Nucleus accumbens (tissue), 56 donors: ENCODE data around the gene TBL1X.
A peak's percentile ranks its signal among the peaks of the same experiment; 100 is the strongest.

Experiments
- DNase-seq, 56 donors: peaks; one replicate each; lab custom pipeline; 2025; lab: John Stamatoyannopoulos, UW

TBL1X gene

DNA sequence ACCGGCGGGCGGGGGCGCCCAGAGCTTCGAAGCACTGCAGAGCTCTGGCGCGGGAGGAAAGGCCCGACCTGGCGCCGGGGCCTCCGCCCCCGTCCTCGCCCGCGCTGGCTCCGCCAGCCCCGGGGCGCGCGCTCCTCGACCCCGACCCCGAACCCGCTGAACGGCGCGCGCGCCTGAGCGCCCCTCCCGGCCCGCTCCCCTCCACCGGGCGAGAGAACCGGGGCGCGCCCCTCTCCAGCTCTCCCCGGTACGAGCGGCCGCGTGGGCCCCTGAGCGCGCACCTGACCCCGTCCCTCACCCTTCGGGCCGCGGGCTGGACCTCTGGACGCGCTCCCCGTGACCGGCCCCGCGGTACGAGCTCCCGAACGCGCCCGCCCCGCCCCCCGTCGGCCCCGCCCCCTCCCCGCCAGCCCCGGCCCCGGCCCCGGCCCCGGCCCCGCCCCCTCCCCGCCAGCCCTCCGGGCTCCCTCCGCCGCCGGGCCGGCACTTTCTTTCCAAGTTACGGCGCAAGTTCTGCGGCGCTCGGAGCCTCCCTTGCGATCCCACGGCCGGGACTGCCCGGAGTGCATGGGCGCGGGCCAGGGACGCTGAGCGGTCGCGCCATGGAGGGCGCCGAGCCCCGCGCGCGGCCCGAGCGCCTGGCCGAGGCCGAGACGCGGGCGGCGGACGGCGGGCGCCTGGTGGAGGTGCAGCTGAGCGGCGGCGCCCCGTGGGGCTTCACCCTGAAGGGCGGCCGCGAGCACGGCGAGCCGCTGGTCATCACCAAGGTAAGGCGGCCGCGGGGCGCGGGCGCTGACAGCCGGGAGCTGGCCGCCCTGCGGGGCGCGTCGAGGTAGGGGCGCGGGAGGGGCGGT, 321.3 kb downstream of the TBL1X start, which contains the start of gene SHROOM2:
TSS of gene SHROOM2 (plus strand) at position 486 of the 854 bp plus-strand sequence. CDS start at position 603, 117 bp downstream.
- peak in 6 of 56 donors; percentile 0 to 32 (median 4) for DNase-seq

DNA sequence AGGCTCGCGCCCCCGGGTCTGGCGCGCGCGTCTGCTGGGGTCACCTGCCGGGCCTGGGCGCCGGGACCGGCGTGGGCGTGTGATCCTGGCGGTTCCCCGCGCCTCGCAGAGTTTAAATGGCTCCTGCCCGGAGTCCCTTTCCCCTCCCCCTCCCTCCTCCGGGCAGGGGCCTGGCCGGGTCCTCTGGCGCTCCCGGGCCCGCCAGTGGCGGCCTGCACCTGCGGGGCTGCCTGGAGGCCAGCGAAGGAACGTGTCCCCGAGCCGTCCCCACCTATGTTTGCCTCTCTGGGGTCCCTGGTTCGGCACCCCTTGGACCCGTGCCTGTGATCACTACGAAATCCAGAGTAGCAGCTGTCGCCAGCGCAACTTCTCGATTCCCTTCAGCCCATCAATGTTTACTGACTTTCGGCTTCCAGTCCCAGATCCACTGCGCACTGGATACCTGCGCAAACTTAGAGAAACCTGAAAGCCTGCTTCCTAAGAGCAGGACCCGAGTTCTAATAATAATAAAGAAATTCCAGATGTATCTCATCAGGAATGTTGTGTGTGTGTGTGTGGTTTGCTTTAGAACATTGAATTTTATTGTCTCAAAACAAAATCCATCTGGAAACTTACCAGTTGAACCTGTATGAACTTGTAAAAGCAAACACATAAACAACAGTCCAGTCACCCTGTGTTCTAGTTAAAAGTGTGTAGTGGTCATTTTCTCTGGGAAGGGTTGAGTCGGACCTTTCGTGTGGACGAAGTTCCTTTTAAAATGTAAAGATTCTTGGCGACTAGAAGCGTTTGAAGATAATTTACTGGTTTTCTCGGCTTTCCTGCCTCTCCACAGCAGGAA, 322.2 kb downstream of the TBL1X start:
- no peak for DNase-seq

DNA sequence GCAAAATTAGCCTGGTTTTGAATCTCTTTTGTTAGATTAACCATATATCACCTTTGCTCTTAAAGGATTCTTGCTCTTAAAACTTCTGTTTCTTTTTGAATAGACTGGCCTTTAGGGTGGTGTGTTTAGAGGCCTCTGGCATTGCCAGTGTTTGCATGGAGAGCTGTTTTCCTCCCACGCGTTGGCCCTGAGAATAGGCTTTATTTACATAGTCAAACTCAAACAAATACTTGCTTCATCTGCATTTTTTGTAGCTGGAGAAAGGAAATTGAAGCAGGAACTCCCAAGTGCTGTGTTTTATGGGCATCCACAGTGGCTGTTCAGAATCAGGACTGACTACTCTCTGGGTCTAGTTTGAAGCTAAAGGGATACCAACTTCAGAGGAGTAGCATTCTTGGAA, 324.1 kb downstream of the TBL1X start:
- no peak for DNase-seq

DNA sequence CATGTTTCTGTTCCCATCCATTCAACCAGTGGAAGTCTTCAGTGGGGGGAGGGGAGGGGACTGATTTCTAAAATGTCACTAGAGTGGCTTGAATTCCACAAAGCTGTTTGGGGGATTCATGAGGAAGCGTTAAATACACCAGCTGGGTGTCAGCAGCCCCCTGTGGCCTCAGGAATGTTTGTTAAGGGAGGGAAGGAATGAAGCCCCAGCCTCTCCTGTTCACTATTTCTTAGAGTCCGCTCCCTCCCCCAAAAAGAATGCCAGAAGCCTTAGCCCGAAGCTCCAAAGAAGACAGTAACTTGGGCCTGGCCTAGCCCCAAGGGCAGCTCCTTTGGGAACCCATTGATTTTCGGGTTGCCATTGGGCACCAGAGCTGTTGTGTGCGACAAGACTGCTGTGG, 324.7 kb downstream of the TBL1X start:
- no peak for DNase-seq
